Smooth muscle cell (in vitro differentiated cells): ENCODE data around the gene TRIM42. TPM values are rescaled to one million over a fixed set of nuclear protein-coding genes. Genes with fewer than 3 reads are reported as not detected.

Source experiments
- DNase-seq: peaks from one replicate; lab custom pipeline; 2025; ENCODE audit not compliant: unreplicated experiment; lab: John Stamatoyannopoulos, UW
- H2AFZ ChIP-seq: fragments of 200-600 bp; sonication (generic); 2 replicates; pipeline ENCODE4 v1.6.0; 2016; ENCODE audit warnings: antibody characterized with exemption, low read depth, mild to moderate bottlenecking
- H3F3A ChIP-seq: fragments of 200-600 bp; sonication (generic); 2 replicates; pipeline ENCODE4 v1.6.0; 2017; ENCODE audit warnings: antibody characterized with exemption, low read depth
- H3K27ac ChIP-seq: fragments of 200-600 bp; sonication (generic); 2 replicates; pipeline ENCODE4 v1.5.1; 2016; ENCODE audit warnings: low read depth, mild to moderate bottlenecking
- H3K27me3 ChIP-seq: fragments of 200-600 bp; sonication (generic); 2 replicates; pipeline ENCODE4 v1.6.1; 2016; ENCODE audit warnings: low read depth, mild to moderate bottlenecking
- H3K36me3 ChIP-seq: fragments of 200-600 bp; sonication (generic); 2 replicates; pipeline ENCODE4 v1.5.1; 2016; ENCODE audit warnings: low read depth
- H3K4me1 ChIP-seq: fragments of 200-600 bp; sonication (generic); 2 replicates; pipeline ENCODE4 v1.5.1; 2016; ENCODE audit warnings: low read depth
- H3K4me2 ChIP-seq: fragments of 200-600 bp; sonication (generic); 2 replicates; pipeline ENCODE4 v1.6.0; 2016; ENCODE audit warnings: mild to moderate bottlenecking
- H3K4me3 ChIP-seq: fragments of 200-600 bp; sonication (generic); 2 replicates; pipeline ENCODE4 v1.5.1; 2016; ENCODE audit warnings: mild to moderate bottlenecking
- H3K79me2 ChIP-seq: fragments of 200-600 bp; sonication (generic); 2 replicates; pipeline ENCODE4 v1.6.0; 2016; ENCODE audit warnings: low read depth, mild to moderate bottlenecking
- H3K9ac ChIP-seq: fragments of 200-600 bp; sonication (generic); 2 replicates; pipeline ENCODE4 v1.6.0; 2016; ENCODE audit warnings: low read depth
- H3K9me3 ChIP-seq: fragments of 200-600 bp; sonication (generic); replicated peaks from 2 replicates; pipeline ENCODE4 v1.5.1; 2016; ENCODE audit warnings: low read depth
- H4K20me1 ChIP-seq: fragments of 200-600 bp; sonication (generic); 2 replicates; pipeline ENCODE4 v1.6.0; 2016; ENCODE audit warnings: low read depth
- WGBS: methylation state at CpG from one replicate; pipeline ENCODE4 v1.1.7; 2016; ENCODE audit warnings: low lambda C conversion rate; 5-methylcytosine and 5-hydroxymethylcytosine counted together
- polyA plus RNA-seq: library from polyadenylated mRNA; unstranded; fragments of >200 nt; fragmentation: Nextera tagmentation; extraction: Ambion mirVana; gene quantifications from 2 replicates; pipeline ENCODE4 v1.2.1, GENCODE V29; 2016
- total RNA-seq: library from RNA; depleted of rRNA; stranded (reverse); fragments of >200 nt; gene quantifications from 2 replicates; pipeline ENCODE4 v1.2.3, GENCODE V29; 2014
- TF ChIP-seq, protein P1 (sequence below): fragments of 200-600 bp; sonication (generic); IDR thresholded peaks from 2 replicates; pipeline ENCODE4 v1.5.1; 2017; ENCODE audit warnings: borderline replicate concordance, mild to moderate bottlenecking, antibody characterized with exemption; ENCODE audit not compliant: insufficient read depth, poor library complexity, severe bottlenecking

Gene TRIM42
- total and polyA plus RNA-seq, 2 experiments from 2014 or later = not detected

DNA sequence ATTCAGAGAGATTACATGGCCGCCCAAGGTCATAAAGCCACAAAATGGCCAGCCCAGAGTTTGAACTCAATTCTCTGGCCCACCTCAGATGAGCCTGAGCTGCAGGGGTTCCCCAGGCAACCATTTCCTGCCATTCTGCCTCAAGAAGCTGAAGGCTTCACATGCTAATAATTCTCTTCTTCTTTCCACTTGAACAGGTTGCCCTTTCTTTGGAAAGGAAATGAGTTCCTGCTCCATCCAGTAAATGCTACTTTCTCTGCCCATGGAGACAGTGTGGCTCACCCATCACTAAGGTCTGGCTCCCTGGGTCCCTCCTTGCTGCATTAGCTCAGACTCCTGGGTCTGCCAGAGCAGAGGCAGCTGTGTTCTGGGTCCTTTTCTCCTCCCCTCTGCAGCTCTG lies 48.2 kb downstream of the TRIM42 start:
- Histone ChIP-seq H3K79me2 (no peaks in the 10 kb centered on the region), H3F3A (no peaks in the 10 kb centered on the region), H3K9me3 (no peaks in the 10 kb centered on the region), H3K36me3 (no peaks in the 10 kb centered on the region), H4K20me1 (no peaks in the 10 kb centered on the region), H3K27ac (no peak overlapping the region), H2AFZ (no peak overlapping the region), H3K9ac (no peak overlapping the region), H3K27me3 (no peaks in the 10 kb centered on the region), H3K4me3 (no peak overlapping the region), H3K4me1 (no peaks in the 10 kb centered on the region), H3K4me2 (no peak overlapping the region)
- TF ChIP-seq, protein P1, sequence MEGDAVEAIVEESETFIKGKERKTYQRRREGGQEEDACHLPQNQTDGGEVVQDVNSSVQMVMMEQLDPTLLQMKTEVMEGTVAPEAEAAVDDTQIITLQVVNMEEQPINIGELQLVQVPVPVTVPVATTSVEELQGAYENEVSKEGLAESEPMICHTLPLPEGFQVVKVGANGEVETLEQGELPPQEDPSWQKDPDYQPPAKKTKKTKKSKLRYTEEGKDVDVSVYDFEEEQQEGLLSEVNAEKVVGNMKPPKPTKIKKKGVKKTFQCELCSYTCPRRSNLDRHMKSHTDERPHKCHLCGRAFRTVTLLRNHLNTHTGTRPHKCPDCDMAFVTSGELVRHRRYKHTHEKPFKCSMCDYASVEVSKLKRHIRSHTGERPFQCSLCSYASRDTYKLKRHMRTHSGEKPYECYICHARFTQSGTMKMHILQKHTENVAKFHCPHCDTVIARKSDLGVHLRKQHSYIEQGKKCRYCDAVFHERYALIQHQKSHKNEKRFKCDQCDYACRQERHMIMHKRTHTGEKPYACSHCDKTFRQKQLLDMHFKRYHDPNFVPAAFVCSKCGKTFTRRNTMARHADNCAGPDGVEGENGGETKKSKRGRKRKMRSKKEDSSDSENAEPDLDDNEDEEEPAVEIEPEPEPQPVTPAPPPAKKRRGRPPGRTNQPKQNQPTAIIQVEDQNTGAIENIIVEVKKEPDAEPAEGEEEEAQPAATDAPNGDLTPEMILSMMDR = no peak
- no peak for DNase-seq
- WGBS = 93% methylated on average over 1 of the region's 1 CpG

DNA sequence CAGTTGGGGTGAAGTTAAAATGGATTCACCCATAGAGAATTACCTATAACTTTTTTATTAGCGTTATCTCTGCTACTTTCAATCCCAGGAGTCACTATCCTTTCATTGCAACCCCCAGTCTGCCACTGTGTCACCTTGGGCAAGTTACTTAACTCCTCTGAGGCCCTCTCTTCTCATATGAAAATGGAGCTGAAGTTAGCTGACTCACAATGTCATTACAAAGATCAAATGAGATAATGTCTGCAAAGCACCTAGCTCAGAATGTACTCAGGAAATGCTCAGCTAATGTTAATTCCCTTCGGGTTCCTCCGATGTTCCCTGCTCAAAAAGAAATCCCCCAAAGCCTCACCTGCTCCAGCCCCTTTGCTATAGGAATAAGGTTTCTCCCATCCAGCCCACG lies 50.0 kb downstream of the TRIM42 start:
- Histone ChIP-seq H3K9ac (no peak overlapping the region), H3K36me3 (no peaks in the 10 kb centered on the region), H3K27ac (no peak overlapping the region), H3K4me3 (no peak overlapping the region), H3K4me2 (no peak overlapping the region), H3K4me1 (no peaks in the 10 kb centered on the region), H3F3A (no peaks in the 10 kb centered on the region), H3K79me2 (no peaks in the 10 kb centered on the region), H2AFZ (no peak overlapping the region), H3K27me3 (no peaks in the 10 kb centered on the region), H3K9me3 (no peaks in the 10 kb centered on the region), H4K20me1 (no peaks in the 10 kb centered on the region)
- WGBS = 51% methylated on average over 4 of the region's 4 CpGs
- DNase-seq = no peak
- TF ChIP-seq, protein P1 = no peak

DNA sequence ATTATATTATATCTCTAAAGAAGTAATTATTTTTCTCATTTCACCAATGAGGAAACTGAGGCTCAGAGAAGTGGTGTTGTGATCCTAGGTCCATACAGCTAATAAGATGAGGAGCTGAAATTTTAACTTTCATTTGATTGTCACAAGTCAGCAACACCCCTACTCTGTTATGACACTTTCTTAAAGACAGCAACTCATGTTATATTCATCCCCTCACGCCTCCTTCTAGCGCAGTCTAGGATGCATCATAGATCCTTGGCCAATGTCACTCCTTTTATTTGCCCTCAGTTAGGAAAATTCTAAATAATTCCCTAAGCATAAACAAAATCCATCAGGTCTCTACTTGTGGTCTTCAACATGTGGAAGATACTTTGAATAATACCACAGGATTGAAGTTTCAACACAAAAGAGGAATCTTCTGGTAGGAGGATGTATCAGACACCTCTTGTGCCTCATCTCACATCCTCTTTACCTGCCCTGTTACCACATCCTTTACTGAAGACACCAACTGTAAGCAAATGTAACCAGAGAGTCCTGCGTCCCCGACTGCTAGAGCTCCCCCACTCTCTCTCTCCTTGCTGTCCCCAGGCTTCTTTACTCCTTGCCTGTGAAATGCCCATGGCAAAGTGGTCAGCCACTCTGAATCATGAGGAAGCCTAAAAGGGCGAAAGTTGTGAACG lies 53.7 kb downstream of the TRIM42 start:
- Histone ChIP-seq H3K4me3 (no peak overlapping the region), H3F3A (no peaks in the 10 kb centered on the region), H3K36me3 (no peaks in the 10 kb centered on the region), H2AFZ (no peak overlapping the region), H3K9ac (no peak overlapping the region), H3K9me3 (no peaks in the 10 kb centered on the region), H3K27me3 (no peaks in the 10 kb centered on the region), H3K4me2 (no peak overlapping the region), H4K20me1 (no peaks in the 10 kb centered on the region), H3K79me2 (no peaks in the 10 kb centered on the region), H3K4me1 (no peaks in the 10 kb centered on the region), H3K27ac (no peak overlapping the region)
- TF ChIP-seq, protein P1 = no peak
- no peak for DNase-seq
- WGBS = 90% methylated on average over 6 of the region's 6 CpGs

DNA sequence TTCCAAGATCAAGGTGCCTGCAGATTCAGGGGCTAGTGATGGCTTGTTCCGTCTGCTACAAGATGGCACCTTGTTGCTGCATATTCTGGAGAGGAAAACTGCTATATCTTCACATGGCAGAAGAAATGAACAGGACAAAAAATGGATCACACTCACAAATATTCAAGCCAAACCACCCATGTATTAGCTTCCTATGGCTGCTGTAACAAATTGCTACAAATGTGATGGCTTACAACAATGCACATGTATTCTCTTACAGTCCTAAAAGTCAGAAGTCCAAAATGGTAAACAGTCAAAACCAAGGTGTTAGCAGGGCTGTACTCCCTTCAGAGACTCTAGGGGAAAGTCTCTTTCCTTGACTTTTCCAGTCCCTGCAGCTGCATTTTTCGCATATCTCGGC lies 55.8 kb downstream of the TRIM42 start:
- H3K36me3 ChIP-seq = no peaks in the 10 kb centered on the region
- no peak for DNase-seq
- no peaks in the 10 kb centered on the region for H3F3A ChIP-seq
- H3K27ac ChIP-seq = no peak overlapping the region
- no peak overlapping the region for H3K4me3 ChIP-seq
- no peak overlapping the region for H3K9ac ChIP-seq
- H3K4me1 ChIP-seq = no peaks in the 10 kb centered on the region
- no peaks in the 10 kb centered on the region for H3K79me2 ChIP-seq
- no peaks in the 10 kb centered on the region for H3K9me3 ChIP-seq
- TF ChIP-seq, protein P1 = no peak
- whole genome bisulfite sequencing = 80% methylated on average over 3 of the region's 3 CpGs
- no peak overlapping the region for H3K4me2 ChIP-seq
- H4K20me1 ChIP-seq = no peaks in the 10 kb centered on the region
- no peak overlapping the region for H2AFZ ChIP-seq
- no peaks in the 10 kb centered on the region for H3K27me3 ChIP-seq
